OCI-LY7 (cell line): ENCODE measurements around the gene PDHA2.
"Not testable (repeated sequence)": the region's sequence is repeated elsewhere in the genome, so short reads cannot be mapped to it uniquely, and the experiment has no call there.

ENCODE experiments used
- CTCF ChIP-seq: fragments of 200-600 bp; sonication (generic); conservative IDR thresholded peaks from 2 replicates; pipeline ENCODE4 v1.5.1; 2014; ENCODE audit warnings: mild to moderate bottlenecking, antibody characterized with exemption, low read length, moderate library complexity, mixed read lengths
- EZH2phosphoT487 ChIP-seq: fragments of 200-600 bp; sonication (generic); IDR thresholded peaks from 2 replicates; pipeline ENCODE4 v1.6.1; 2018; ENCODE audit warnings: low read depth, borderline replicate concordance, mild to moderate bottlenecking, mixed run types, antibody characterized with exemption, low read length, moderate library complexity, mixed read lengths

DNA sequence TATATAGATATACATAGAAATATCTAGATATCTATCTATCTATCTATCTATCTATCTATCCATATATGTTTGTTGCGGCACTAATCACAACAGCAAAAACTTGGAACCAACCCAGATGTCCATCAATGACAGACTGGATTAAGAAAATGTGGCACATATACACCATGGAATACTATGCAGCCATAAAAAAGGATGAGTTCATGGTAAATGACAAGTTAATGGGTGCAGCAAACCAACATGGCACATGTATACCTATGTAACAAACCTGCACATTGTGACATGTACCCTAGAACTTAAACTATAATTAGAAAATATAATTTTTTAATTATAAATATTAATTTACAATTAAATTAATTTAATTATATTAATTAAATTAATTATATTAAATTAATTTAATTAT lies 29.5 kb downstream of the PDHA2 start:
- not testable (repeated sequence) for TF ChIP-seq CTCF, EZH2phosphoT487
